NCI-H146 (cell line): ENCODE results near the gene FOXF1.
A peak's percentile ranks its signal among the peaks of the same experiment; 100 is the strongest.

ENCODE experiments used
- DNase-seq: peaks from one replicate; lab custom pipeline; 2025; lab: John Stamatoyannopoulos, UW

Gene FOXF1

GRCh38 chr16:86505185-86505898 is 5.0 kb upstream of the FOXF1 start:
- no peak for DNase-seq

DNA sequence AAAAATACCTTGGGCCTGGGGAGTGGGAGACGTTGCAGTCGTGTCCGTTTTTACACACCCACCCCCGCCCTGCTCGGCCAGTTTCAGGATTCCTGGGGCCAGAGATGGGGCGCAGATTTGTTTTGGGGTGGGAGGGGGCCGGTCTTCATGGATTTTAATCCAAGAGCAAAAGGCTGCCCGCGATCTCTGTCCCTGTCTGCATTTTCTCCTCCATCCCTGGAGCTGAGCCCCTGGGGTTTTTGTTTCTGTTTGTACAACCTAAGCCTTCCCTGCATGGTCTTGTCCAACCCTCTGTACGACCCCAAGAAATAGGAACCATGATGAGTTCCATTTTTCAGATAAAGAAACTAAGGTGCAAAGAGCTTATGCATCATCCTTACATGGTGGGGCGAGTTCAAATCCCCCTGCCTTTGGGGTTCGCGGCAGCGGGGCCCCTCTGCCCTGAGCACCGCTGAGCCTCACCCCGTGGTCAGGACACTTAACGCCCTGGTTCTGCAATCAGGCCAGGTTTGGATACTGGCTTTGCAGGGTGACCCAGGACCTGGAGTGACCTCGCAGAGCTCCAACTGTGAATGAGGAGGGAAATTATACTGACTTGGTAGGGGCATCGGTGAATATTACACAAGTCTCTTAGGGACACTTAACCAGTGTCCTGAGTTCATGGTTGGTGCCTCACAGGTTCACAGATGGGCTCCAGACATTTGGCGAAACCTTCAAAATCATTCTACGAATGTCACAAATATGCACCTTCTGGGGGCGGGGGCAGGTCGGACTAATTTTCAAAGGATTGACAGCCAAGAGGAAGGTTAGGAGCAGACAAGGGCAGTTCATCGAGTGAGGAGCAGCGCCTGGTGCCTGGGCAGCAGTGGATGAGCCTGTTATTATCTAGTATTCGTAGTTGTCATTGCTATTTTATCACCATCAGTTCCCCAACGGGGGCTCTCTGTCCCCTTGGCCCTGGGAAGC is 4.1 kb upstream of the FOXF1 start:
- no peak for DNase-seq

- no peak for DNase-seq
These were observed 2.9 kb upstream of the FOXF1 start for GRCh38 chr16:86507173-86508027.

DNA sequence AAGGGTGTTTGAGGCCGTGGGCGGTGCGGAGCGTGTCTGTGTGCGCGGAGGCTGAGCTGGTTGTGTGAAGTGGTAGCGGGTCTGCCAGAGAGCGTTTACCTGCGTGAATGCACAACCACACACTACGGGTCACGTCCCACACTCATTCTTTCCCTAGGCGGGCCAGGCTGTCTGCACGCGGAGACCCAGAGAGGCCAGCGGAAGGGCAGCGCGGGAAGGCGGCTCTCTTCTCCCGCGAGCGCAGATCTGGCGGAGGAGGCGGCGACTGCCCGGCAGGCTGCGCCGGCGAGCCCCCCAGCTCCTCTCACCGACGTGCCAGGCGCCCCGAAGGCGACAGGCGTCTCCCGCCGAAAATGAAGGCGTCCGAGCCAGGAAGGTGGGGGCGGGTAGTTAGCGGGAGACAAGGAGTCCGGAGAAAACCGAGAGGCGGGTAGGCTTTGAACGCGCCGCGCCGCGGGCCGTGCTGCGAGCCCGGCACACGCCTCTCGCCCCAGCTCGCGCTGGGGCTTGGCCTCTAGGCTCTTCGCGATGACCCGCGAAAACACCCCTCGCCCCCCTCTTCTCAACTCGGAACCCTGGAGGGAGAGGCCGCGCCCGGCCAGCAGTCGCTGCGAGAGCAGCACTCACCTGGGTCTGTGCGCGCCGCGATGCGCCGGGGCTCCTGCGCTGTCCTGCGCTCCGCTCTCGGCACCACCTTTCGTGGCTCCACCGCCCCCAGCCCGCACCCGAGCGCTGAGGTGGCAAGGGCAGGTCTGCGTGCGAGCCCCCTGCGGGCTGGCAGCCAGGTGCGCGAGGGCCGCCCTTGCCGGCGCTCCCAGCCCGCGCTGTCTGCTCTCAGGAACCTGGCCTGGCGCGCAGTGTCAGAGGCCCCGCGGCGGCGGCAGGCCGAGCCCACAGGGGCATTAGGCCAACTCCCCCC is 2.0 kb upstream of the FOXF1 start:
- DNase-seq, result no peak

GRCh38 chr16:86508947-86509758 is 1.2 kb upstream of the FOXF1 start:
- DNase-seq, result no peak

- peak; percentile 9 for DNase-seq
These were observed 415 bp upstream of the FOXF1 start for GRCh38 chr16:86509759-86510464.

DNA sequence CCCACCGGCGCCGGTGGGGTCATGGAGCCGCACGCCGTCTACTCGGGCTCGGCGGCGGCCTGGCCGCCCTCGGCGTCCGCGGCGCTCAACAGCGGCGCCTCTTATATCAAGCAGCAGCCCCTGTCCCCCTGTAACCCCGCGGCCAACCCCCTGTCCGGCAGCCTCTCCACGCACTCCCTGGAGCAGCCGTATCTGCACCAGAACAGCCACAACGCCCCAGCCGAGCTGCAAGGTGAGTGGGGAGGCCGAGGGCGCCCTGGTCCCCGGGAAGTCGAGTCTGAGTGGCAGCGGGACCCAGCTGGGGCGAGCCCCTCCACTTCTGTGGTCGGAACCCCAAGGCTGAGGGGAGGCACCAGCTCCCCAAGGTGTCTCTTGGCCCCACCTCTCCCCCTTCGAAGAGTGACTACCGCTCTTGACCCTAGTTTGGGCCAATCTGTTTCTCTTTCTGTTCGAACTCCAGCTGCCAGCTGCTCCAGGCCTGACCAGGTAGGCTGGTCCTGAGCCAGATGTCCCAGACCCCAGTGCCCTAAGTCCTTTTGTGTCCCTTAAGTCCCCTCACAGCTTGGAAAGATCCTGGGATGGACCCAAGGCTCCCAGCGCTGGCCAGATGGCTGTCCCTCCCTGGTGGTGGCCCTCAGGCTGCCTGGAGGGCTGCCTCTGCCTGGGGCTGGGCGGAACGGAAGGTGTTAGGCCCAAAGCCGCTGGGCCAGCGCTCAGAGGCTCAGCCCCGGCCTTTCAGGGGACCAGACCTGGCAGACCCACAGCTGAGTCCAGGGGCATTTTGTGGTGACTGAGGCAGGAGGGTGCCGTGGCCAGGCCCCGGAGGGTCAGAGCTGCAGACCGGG is 1.2 kb downstream of the FOXF1 start:
- DNase-seq, result no peak

GRCh38 chr16:86512301-86512859 is 2.1 kb downstream of the FOXF1 start:
- DNase-seq, result no peak

GRCh38 chr16:86512860-86513470 is 2.6 kb downstream of the FOXF1 start:
- DNase-seq, result no peak

GRCh38 chr16:86513471-86514277 is 3.3 kb downstream of the FOXF1 start:
- DNase-seq, result no peak

DNA sequence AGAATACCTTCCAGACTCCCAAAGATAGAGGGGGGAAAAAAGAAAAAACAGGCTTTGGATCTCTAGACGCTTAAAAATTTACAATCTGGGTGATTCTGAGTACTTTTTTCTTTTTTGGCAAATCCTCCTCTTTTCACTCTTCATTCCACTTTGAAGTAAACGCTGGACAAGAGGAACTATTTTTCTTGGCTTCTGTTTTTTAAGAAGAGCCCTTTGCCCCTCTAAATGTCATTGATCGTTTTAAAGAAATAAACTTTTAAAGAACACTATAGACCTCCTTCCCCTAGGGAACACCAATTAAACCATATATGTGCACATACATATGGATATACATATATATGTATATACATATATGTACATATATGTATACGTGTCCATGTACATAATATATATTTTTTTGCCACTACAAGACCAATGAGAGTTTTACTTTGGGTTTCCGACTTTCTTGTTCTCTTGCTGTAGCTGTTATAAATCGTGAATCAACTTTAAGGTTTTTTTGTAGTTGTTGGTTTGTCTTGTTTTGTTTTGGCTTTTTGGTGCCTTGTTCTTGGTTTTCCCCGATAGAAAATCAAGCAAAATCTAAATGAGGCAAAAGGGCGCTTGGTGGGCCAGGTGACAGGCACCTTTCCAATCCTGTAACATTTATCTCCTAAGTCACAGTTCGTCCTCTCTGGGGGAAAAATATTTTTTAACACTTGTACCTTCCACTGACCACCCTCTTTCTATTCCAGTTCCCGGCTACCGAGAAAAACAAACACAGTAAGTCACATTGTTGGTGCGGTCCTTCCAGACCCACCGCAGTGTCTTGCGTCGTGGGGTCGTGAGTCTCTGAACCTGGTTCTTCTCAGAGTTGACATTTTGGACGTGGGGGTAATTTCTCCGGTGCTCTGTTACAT is 4.4 kb downstream of the FOXF1 start:
- no peak for DNase-seq

DNA sequence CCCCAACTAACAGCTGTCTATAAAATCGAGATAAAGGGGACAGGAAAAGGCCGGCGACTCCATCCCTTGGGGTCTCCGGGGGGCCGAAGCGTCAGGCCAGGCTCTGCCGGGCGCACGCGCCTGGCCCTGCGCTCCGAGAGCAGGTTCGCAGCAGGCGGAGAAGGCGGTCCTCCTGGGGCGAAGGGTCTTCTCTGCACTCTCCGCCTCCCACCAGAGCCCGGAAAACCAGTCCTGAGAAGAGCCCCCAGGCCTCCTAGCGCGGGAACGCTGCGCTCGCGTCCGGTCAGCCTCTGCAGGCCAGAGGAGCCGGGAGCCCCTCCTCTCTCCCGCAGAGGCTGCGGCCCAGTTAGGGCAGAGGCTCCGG is 5.1 kb downstream of the FOXF1 start:
- no peak for DNase-seq

GRCh38 chr16:86515777-86516622 is 5.7 kb downstream of the FOXF1 start:
- no peak for DNase-seq

- DNase-seq, result no peak
These were observed 6.3 kb downstream of the FOXF1 start for GRCh38 chr16:86516623-86517003.

GRCh38 chr16:86517033-86517432 is 6.7 kb downstream of the FOXF1 start:
- DNase-seq, result no peak
